ENCODE data around the gene TCP11X1. TPM values are rescaled to one million over a fixed set of nuclear protein-coding genes. Genes with fewer than 3 reads are reported as not detected.
"Not testable (repeated sequence)": the region's sequence is repeated elsewhere in the genome, so short reads cannot be mapped to it uniquely, and the experiment has no call there.

The TCP11X1 gene
- polyA plus RNA-seq (2012; ENCODE audit: missing spikeins) = not detected

DNA sequence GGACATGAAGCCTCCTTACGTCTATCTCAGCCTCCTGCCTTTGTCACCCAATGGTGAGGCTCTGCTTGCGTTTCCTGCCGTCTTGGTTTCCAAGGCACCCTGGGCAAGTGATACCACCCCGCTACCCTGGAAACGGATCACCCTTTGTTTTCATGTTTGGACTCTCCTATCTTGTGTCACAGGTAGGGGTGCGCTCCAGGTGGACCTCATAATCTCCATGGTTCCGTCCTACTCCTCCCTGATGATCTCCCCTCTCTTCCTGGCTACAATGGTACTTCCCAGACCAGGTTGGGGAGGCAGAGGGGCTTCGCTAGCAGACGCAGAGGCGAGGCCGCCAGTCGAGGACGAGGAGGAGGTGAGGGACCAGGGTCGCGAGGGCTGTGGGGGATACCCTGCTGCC is at the start of gene TCP11X1:
Gene TCP11X1 (plus strand): TSS at position 316 of the 400 bp plus-strand sequence.
- not testable (repeated sequence) for DNase-seq (ENCODE audit: insufficient read length); FAIRE-seq

DNA sequence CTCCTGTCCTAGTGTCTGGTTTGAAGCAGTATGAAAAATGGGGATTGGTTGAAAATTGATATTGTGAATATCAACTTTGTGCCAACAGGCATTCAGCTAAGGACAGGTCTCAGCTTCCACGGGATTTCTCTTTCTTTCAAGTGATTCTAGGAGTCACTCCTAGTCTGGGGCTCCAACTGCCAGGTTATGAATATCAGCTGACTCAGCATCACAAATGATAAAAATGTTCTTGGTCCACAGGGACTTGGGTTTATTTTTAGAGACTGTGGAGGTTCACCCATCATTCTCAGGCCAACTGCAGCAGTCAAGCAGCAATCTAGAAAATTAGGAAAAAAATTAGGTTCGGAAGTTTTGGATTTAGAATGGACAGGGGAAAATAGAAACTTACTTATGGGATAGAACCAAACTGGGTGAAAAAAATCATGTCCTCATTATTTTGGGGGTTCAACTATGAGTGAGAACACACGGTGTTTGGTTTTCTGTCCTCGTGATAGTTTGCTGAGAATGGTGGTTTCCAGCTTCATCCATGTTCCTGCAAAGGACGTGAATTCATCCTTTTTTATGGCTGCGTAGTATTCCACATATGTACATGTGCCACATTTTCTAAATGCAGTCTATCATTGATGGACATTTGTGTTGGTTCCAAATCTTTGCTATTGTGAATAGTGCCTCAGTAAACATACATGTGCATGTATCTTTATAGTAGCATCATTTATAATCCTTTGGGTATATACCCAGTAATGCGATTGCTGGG is 29.0 kb upstream of the TCP11X1 start:
- FAIRE-seq (no peak), DNase-seq (ENCODE audit: insufficient read length) (no peak)
- TF ChIP-seq POLR2A (IDR thresholded peaks at IDR 0.05; ENCODE audit: low read depth, low read length) = no peak
- no peak for TF ChIP-seq POLR2AphosphoS5 (IDR thresholded peaks at IDR 0.05; ENCODE audit: low read depth, low read length)

DNA sequence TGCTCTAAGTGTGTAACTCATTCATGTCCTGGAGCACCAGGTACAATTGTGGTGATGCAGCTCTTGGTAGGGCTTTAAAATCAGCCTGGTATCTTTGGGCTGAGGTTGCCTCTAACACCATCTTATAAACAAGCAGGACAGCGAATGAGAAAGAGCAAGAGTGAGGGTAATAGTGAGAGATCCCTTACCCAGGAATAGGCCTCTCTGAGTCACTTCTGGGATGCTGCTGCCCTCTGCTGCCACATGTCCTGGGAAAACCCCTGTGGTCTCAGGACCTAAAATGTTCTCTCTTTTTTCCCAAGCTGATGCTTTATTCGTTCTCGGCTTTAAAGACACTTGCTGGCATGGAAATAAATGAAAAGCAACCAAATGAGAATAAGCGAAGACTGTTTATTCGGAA is 7.2 kb upstream of the TCP11X1 start:
- DNase-seq (ENCODE audit: insufficient read length); FAIRE-seq: not testable (repeated sequence)

DNA sequence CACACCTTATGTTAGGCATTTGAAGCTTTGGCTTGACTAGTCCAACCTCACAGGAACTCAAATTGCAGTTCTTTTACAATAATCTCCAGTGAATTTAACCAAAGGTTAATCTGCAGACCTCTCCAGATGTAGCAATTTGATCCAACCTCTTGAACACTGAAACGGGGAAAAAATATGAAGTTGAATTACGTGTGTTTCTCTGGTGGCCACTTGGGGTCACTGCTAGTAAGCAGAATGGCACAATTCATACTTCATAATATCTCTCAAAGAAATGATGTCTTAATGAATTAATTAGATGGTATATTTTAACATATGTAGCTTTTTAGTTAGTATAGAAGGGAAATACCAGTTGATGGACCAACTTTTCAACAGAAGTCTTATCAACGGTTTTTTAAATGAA is 1.4 kb downstream of the TCP11X1 start:
- FAIRE-seq; DNase-seq (ENCODE audit: insufficient read length): not testable (repeated sequence)

DNA sequence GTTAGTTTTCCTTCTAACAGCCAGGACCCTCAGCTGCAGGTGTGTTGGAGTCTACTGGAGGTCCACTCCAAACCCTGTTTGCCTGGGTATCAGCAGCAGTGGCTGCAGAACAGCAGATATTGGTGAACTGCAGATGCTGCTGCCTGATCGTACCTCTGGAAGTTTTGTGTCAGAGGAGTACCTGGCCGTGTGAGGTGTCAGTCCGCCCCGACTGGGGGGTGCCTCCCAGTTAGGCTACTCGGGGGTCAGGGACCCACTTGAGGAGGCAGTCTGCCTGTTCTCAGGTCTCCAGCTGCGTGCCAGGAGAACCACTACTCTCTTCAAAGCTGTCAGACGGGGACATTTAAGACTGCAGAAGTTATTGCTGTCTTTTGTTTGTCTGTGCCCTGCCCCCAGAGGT is 20.6 kb downstream of the TCP11X1 start:
- FAIRE-seq; DNase-seq (ENCODE audit: insufficient read length): not testable (repeated sequence)

DNA sequence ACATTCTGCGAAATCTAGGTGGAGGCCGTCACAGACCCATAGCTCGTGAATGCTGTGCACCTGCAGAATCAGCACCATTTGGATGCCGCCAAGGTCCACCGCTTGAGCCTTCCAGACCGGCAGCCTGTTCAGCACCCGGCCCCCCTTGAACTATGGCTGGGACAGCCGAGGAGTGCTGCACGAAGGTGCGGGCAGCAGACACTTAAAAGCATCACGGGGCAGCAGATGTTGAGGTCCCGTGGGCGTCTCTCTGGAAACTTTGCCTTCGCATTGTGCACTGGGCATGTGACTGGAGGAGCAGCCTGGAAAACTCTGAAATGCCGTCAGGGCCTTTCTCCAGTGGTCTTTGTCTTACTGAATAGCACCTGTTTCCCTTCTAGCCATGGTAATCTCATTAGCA is 25.2 kb downstream of the TCP11X1 start:
- not testable (repeated sequence) for FAIRE-seq; DNase-seq (ENCODE audit: insufficient read length)

DNA sequence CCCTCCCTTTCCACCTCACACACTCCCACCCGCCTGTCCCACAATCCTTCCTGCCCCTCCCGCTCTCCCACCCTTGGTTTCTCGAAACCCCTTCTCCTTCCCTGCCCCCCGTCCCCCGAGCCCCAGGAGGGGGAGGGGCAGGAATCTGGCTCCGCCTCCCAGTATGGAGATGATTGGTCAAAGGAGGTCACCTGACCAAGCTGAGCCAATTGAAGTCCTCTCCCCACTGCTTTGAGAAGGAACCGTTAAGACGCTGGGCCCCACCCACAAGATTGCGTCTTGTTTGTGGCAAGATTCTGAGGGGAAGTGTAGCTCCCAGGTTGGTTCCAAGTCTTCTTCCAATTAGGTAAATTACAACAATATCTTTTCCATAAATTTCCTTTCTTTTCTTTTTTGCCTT is 31.8 kb downstream of the TCP11X1 start, which contains the start of gene NXF2:
Gene NXF2 (plus strand): TSS at position 275 of the 400 bp plus-strand sequence. CDS start 59,912 bp downstream, outside the sequence.
- not testable (repeated sequence) for FAIRE-seq

DNA sequence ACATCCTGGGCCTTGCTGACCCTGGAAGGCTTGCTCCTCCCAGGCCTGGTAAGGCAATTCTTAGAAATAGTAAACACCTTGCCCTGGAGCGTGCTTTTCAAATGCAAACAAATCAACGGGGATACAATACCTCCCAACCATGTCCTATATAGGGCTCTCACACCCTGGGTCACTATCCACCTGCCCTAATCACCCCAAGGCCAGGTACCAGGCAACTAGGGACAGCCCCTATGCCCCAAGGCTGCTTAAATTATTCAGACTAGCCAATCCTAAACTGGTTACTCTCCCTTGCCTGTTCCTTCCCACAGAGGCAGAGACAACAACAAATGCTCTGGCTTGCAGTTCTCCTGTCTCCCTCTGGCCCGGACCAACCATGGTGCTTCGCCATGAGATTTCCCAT is 57.1 kb downstream of the TCP11X1 start:
- DNase-seq (ENCODE audit: insufficient read length); FAIRE-seq: not testable (repeated sequence)

More for the DNA sequence above, 31.8 kb downstream of the TCP11X1 start, which contains the start of gene NXF2:
- DNase-seq (ENCODE audit: insufficient read length) = not testable (repeated sequence)

All from GM12892 (cell line).